Measurements from ENCODE around the gene RGMA.

RGMA gene

DNA sequence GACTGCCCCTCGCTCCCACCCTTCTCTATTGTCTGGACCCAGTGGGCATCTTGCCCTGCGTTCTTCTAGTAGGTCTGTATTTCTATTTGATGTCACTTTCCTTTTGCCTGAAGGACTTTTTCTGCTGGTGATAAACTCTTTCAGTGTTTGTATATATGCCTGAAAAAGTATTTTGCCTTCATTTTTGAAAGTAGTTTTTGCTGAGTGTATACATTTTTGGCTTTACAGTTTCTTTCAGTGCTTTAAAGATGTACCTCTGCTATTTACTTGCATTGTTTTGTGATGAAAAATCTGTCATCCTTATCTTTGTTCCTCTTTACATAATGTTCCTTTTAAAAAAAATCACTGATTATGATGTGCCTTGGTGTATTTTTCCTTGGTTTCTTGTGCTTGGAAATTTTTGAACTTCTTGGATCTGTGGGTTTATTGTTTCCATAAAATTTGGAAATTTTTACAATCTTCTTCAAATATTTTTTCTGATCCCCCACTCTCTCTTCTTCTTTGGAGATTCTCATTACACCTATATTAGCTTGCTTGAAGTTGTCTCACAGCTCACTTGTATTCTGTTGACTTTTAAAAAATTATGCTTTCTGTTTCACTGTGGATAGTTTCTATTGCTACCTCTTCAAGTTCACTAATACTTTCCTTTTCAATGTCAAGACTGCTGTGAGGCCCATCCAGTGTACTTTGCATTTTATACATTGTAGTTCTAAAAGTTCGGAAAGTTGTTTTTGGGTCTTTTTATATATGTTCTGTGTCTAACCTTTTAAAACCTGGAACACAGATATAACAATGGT lies 67.8 kb downstream of the RGMA start:
- in situ Hi-C loops (cut with HindIII; ENCODE audit: low sequenced_read_pairs), result no loop called here

- in situ Hi-C loops (cut with HindIII; ENCODE audit: low sequenced_read_pairs), result no loop called here
Measured at GRCh38 chr15:93019971-93020370, 69.0 kb downstream of the RGMA start.

DNA sequence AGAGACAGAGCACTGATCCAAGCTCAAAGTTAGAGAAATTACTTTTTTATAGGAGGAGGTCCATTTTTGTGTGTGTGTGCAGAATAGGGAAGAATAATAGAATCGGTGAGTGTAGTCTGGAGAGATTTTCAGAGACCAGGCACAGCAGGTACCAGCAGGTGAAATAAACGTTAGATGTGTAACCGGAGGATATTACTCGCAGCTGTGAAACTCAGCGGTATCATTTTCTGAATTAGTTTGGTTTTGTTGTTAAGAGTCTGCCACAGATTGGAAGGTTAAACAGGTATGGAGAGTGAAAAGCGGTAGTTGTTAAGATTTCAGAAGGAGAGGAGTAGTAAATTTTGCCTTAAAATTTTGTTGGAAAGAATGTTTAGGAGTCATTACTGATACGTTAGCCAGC lies 69.9 kb downstream of the RGMA start:
- in situ Hi-C loops (cut with HindIII; ENCODE audit: low sequenced_read_pairs), result no loop called here

- in situ Hi-C loops (cut with HindIII; ENCODE audit: low sequenced_read_pairs), result no loop called here
Measured at GRCh38 chr15:93018574-93018973, 70.4 kb downstream of the RGMA start.

GRCh38 chr15:93017526-93017925 lies 71.5 kb downstream of the RGMA start:
- in situ Hi-C loops (cut with HindIII; ENCODE audit: low sequenced_read_pairs), result no loop called here

DNA sequence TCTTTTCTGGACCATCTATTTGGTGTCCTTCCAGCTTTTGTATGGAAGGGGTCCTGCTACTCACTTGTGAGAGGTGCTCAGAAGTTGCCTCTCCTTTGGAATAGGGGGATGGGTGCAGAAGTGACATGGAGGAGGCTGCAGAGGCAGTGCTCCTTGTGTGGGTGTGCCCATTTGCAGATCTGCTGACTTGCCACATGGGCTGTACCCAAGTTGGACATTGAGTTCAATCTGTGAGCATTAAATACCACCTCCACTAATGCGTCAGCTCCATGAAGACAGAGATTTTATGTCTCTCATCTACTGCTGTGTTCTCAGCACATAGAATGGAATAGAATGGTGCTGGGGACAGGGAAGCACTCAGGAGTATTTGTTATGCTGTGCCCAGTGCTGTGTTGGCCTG lies 76.2 kb downstream of the RGMA start:
- in situ Hi-C loops (cut with HindIII; ENCODE audit: low sequenced_read_pairs), result no loop called here

DNA sequence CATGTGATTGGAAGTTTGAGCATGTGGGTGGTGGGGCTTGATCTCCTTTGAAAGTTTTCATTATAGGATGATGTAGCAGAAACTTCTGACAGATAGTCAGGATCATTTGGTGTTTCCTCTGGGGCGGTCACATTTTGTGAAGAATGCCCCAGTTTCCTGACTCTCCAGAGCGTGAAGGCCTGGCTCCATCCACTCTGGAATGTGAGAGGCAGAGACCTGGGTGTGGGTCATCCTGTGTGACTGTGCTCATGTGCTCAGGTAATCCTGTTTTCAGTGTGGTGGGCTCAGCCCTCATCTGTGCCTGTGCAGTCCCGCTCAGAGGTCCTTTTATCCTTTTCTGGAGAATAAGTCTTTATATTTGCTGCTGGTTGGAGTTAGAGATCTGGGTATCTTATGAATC lies 81.0 kb downstream of the RGMA start:
- in situ Hi-C loops (cut with HindIII; ENCODE audit: low sequenced_read_pairs), result no loop called here

DNA sequence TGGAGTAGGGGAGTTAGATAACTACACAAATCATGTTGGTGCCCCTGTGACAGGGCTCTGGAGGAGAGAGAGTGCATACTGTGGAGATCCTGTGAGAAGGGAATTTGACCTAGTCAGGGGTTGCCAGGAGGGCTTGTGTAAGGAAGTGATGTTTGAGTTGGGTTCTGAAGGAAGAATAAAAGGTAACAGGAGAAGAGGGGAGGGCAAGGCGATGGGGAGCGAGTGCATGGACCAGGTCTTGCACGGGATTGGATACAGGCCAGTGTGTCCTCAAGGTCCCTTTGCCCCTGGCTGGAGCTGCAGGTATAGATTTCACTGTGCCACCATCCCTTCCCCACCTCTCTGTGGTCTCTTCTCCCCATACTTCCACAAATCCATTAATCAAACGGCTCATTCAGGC lies 83.9 kb downstream of the RGMA start:
- in situ Hi-C loops (cut with HindIII; ENCODE audit: low sequenced_read_pairs), result no loop called here

GRCh38 chr15:93001881-93002280 lies 87.1 kb downstream of the RGMA start:
- in situ Hi-C loops (cut with HindIII; ENCODE audit: low sequenced_read_pairs), result loop anchor here (5.0 kb wide), 1 partner anchor 50 kb away; no protein-coding TSS in a partner anchor

DNA sequence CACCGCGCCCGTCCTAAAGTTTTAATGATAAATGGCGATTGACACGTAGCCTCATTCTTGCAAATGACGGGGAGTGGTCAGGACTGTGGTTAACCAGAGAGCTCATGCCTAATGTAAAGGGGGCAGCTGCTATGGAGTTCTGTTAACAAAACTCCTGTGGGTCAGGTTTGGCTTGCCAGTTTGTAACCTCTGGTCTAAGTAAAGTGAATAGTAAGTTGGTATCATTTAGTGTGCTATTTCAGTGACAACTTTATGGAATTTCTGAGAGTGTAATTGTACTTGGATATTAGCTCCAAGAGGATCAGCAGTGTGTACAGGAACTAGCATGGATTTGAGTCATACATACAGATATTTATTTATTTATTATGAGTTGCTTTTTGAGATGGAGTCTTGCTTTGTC lies 87.9 kb downstream of the RGMA start:
- in situ Hi-C loops (cut with HindIII; ENCODE audit: low sequenced_read_pairs), result loop anchor here (5.0 kb wide), 1 partner anchor 49 kb away; no protein-coding TSS in a partner anchor

DNA sequence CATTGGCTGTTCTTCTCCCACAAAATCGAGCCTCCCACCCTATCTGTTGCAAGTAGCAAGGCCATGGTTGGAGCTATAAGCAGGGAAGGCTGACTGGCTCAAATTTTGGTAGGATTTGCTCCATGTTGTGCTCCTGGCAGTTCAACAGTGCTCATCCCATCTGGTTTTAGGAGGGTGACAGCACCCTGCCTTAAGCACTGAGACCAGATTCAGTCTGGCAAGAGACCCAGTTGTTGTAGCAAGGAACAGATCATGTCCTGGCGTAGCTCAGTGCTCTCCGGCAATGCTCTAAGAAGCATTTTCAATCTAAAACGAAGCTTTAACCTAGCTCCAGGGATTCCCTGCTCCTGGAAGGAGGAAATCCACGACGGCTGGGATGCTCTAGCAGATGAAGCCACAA lies 91.2 kb downstream of the RGMA start:
- in situ Hi-C loops (cut with HindIII; ENCODE audit: low sequenced_read_pairs), result no loop called here

DNA sequence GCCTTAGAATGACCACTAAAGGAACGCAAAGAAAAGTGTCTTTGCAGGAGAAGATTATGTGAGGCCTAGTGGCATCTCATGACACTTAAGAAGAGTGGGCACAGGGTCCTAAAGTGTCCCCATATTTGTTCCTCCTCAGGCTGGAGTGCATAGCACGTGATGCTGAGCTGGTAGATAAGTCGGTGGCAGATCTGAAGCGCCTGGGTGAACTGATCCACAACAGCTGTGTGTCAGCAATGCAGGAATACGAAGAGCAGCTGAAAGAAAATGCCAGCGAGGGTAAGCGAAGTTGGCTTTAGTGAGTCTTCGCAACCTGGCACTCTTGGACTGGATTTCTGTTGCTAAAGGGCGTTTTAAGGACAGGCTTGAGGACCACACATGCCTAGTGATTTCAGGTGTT lies 96.3 kb downstream of the RGMA start:
- in situ Hi-C loops (cut with HindIII; ENCODE audit: low sequenced_read_pairs), result no loop called here

GRCh38 chr15:92990031-92990430 lies 99.0 kb downstream of the RGMA start:
- in situ Hi-C loops (cut with HindIII; ENCODE audit: low sequenced_read_pairs), result no loop called here

GRCh38 chr15:92989470-92989869 lies 99.5 kb downstream of the RGMA start:
- in situ Hi-C loops (cut with HindIII; ENCODE audit: low sequenced_read_pairs), result no loop called here

All from endothelial cell of hepatic sinusoid (primary cell).